HCT116 (cell line): ENCODE measurements around the gene SYNE2. TPM values are rescaled to one million over a fixed set of nuclear protein-coding genes. Genes with fewer than 3 reads are reported as not detected.

Source experiments
- ATAC-seq: fragments of 200-7000 bp; cut with Tn5 transposase; 2 replicates; pipeline ENCODE4 v1.9.1; 2020; ENCODE audit warnings: mild to moderate bottlenecking, moderate library complexity
- BruUV-seq: library from RNA; stranded (reverse); fragments of 400-500 nt; replicated peaks from 2 replicates; lab custom pipeline; 2021; lab: Mats Ljungman, UMichigan
- CTCF ChIA-PET: fragments of 300-600 bp; sonication (Branson Sonifier 250); formaldehyde crosslinking; loops from one replicate; lab custom pipeline; 2021; ENCODE audit warnings: antibody characterized with exemption; lab: Charles Lee
- POLR2A ChIA-PET: fragments of 300-600, 350-600 bp; sonication (Branson Sonifier 250); formaldehyde crosslinking; loops from one replicate; lab custom pipeline; 2021; ENCODE audit warnings: antibody characterized with exemption; lab: Charles Lee
- RAD21 ChIA-PET, 2 experiments: fragments of 300-600 bp; sonication (Branson Sonifier 250); formaldehyde crosslinking; loops; one replicate each; lab custom pipeline; 2023; ENCODE audit warnings: low total read pairs in 2 of 2; ENCODE audit not compliant: uncharacterized antibody in 2 of 2, unreplicated experiment in 2 of 2, low non-redundant PET in 1 of 2; lab: Charles Lee
- DNase-seq: peaks from one replicate; pipeline ENCODE4 v3.0.0-alpha.2; 2010; ENCODE audit warnings: low read depth, low spot score
- H2AFZ ChIP-seq: fragments of 200-600 bp; shearing (Covaris generic), sonication (generic); 2 replicates; pipeline ENCODE4 v1.6.1; 2017; ENCODE audit warnings: low read depth, mixed run types, mixed read lengths, antibody characterized with exemption, low read length; ENCODE audit not compliant: poor library complexity, severe bottlenecking
- H3K27ac ChIP-seq: 2 replicates; pipeline ENCODE4 v1.5.1; 2012; ENCODE audit warnings: low read depth, low read length
- H3K27me3 ChIP-seq: fragments of 200-600 bp; sonication (generic); 2 replicates; pipeline ENCODE4 v1.6.1; 2016; ENCODE audit warnings: mixed run types, low read length, mixed read lengths; ENCODE audit not compliant: insufficient read depth
- H3K36me3 ChIP-seq, 2 experiments: fragments of 200-500 bp in 1 of 2; fragments of 200-600 bp in 1 of 2; sonication (Bioruptor generic) in 1 of 2; sonication (generic) in 1 of 2; 2 replicates each; pipeline versions ENCODE4 v1.5.1 to v1.6.1; 2014 to 2016; ENCODE audit warnings: low read length in 2 of 2, inconsistent platforms in 1 of 2, mixed read lengths in 1 of 2, mixed run types in 1 of 2; ENCODE audit not compliant: insufficient read depth in 2 of 2, control insufficient read depth in 1 of 2
- H3K4me1 ChIP-seq, 2 experiments: fragments of 200-600 bp in 1 of 2; sonication (generic) in 1 of 2; 2 replicates each; pipeline versions ENCODE4 v1.5.1 to v1.6.1; 2012 to 2017; ENCODE audit warnings: low read length in 2 of 2, inconsistent platforms in 1 of 2, mild to moderate bottlenecking in 1 of 2, mixed read lengths in 1 of 2, mixed run types in 1 of 2, moderate library complexity in 1 of 2; ENCODE audit not compliant: insufficient read depth in 2 of 2, control insufficient read depth in 1 of 2
- H3K4me2 ChIP-seq: fragments of 200-600 bp; sonication (generic); 2 replicates; pipeline ENCODE4 v1.6.1; 2017; ENCODE audit warnings: mixed run types, low read length, mixed read lengths
- H3K4me3 ChIP-seq, 2 experiments: fragments of 200-600 bp in 1 of 2; sonication (generic) in 1 of 2; replicated peaks in 1 of 2; 2 replicates each; pipeline ENCODE4 v1.5.1; 2011 to 2016; ENCODE audit warnings: low read length in 2 of 2, control low read depth in 1 of 2, low read depth in 1 of 2, mild to moderate bottlenecking in 1 of 2, mixed read lengths in 1 of 2, mixed run types in 1 of 2
- H3K79me2 ChIP-seq: fragments of 200-600 bp; sonication (generic); 2 replicates; pipeline ENCODE4 v1.6.1; 2017; ENCODE audit warnings: mild to moderate bottlenecking, mixed run types, low read length, moderate library complexity, mixed read lengths; ENCODE audit not compliant: insufficient read depth
- H3K9ac ChIP-seq: fragments of 200-600 bp; sonication (generic); 2 replicates; pipeline ENCODE4 v1.6.1; 2016; ENCODE audit warnings: low read length, mixed read lengths
- H3K9me2 ChIP-seq: fragments of 200-600 bp; sonication (generic), shearing (Covaris generic); 2 replicates; pipeline ENCODE4 v1.6.1; 2017; ENCODE audit warnings: mixed run types, mild to moderate bottlenecking, moderate library complexity; ENCODE audit not compliant: insufficient read depth
- H3K9me3 ChIP-seq, 2 experiments: fragments of 200-500 bp in 1 of 2; fragments of 200-600 bp in 1 of 2; sonication (Bioruptor generic) in 1 of 2; sonication (generic) in 1 of 2; 2 replicates each; pipeline ENCODE4 v1.6.1; 2014 to 2017; ENCODE audit warnings: low read length in 2 of 2, mixed read lengths in 2 of 2, inconsistent platforms in 1 of 2, low read depth in 1 of 2, mild to moderate bottlenecking in 1 of 2, mixed run types in 1 of 2, moderate library complexity in 1 of 2; ENCODE audit not compliant: control insufficient read depth in 1 of 2, insufficient read depth in 1 of 2
- H4K20me1 ChIP-seq: fragments of 200-600 bp; sonication (generic), shearing (Covaris generic); 2 replicates; pipeline ENCODE4 v1.6.1; 2017; ENCODE audit warnings: mixed run types, mild to moderate bottlenecking, moderate library complexity; ENCODE audit not compliant: insufficient read depth
- CBX3 ChIP-seq: IDR thresholded peaks from 2 replicates; pipeline ENCODE4 v1.6.1; 2012; ENCODE audit warnings: low read depth
- CEBPB ChIP-seq: IDR thresholded peaks from 2 replicates; pipeline ENCODE4 v1.6.1; 2012; ENCODE audit warnings: low read depth
- CTCF ChIP-seq, 3 experiments: fragments of 200-600 bp in 1 of 3; sonication (generic) in 1 of 3; IDR thresholded peaks in 2 of 3; conservative IDR thresholded peaks in 1 of 3; 2 replicates each; pipeline ENCODE4 v1.5.1; 2012 to 2017; ENCODE audit warnings: low read depth in 2 of 3, low read length in 2 of 3, antibody characterized with exemption in 1 of 3, borderline replicate concordance in 1 of 3, control low read depth in 1 of 3, mild to moderate bottlenecking in 1 of 3, mixed read lengths in 1 of 3, mixed run types in 1 of 3, moderate library complexity in 1 of 3; ENCODE audit not compliant: insufficient read depth in 1 of 3
- ELF1 ChIP-seq: IDR thresholded peaks from 2 replicates; pipeline ENCODE4 v1.6.1; 2012; ENCODE audit warnings: low read depth, borderline replicate concordance
- EZH2phosphoT487 ChIP-seq: fragments of 200-600 bp; IDR thresholded peaks from 2 replicates; pipeline ENCODE4 v1.6.1; 2018; ENCODE audit warnings: antibody characterized with exemption, borderline replicate concordance
- FOSL1 ChIP-seq: IDR thresholded peaks from 2 replicates; pipeline ENCODE4 v1.6.1; 2012; ENCODE audit warnings: low read depth
- POLR2A ChIP-seq: IDR thresholded peaks from 2 replicates; pipeline ENCODE4 v1.7.0; 2011; ENCODE audit warnings: borderline replicate concordance; ENCODE audit not compliant: insufficient read depth, insufficient read length; ENCODE audit errors: extremely low read depth
- POLR2AphosphoS5 ChIP-seq: IDR thresholded peaks from 2 replicates; pipeline ENCODE4 v1.6.1; 2011; ENCODE audit warnings: mild to moderate bottlenecking, low read depth, low read length, moderate library complexity
- SRF ChIP-seq: IDR thresholded peaks from 2 replicates; pipeline ENCODE4 v1.6.1; 2012; ENCODE audit warnings: low read depth
- TCF7L2 ChIP-seq: IDR thresholded peaks from 2 replicates; pipeline ENCODE4 v1.7.0; 2011; ENCODE audit warnings: borderline replicate concordance, inconsistent platforms; ENCODE audit not compliant: insufficient read depth, insufficient read length; ENCODE audit errors: extremely low read depth
- intact Hi-C: fragments of 100-400 bp; cut with micrococcal nuclease; formaldehyde crosslinking; loops from 2 replicates; pipeline ENCODE4 v1.10.0; 2022
- total RNA-seq: library from RNA; stranded (reverse); gene quantifications from one replicate; pipeline ENCODE4 v1.2.1, GENCODE V29; 2021; ENCODE audit not compliant: unreplicated experiment
- TF ChIP-seq, protein P1 (sequence below): IDR thresholded peaks from 2 replicates; pipeline ENCODE4 v1.6.1; 2012; ENCODE audit warnings: low read depth

Gene SYNE2
- total RNA-seq, 1 experiment from 2014 or later, result 28.8 TPM

DNA sequence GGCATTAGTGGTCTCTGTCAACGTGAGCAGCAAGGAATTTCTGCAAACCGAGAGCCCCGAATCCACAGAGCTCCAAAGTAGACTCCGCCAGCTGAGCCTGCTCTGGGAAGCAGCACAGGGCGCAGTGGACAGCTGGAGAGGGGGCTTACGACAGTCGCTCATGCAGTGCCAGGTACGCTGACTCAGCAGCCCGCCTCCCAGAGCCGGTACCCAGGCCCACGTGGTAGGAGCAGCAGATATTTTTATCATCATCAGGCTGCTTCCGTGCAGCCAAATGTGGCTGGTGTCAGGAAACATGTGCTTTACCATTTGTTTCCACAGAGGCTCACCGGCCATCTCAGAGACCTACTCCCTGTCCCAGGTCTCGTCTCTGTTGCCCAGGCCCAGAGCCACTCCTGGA, 367.7 kb downstream of the SYNE2 start:
- H3K9ac ChIP-seq, result no peak overlapping the region
- ATAC-seq (no peak), DNase-seq (no peak)
- TF ChIP-seq CBX3 (no peak), POLR2AphosphoS5 (no peak), CEBPB (no peak), POLR2A (no peak), TCF7L2 (no peak), FOSL1 (no peak), CTCF (IDR thresholded peaks at IDR 0.05 in 2 of 3, conservative IDR thresholded peaks at IDR 0.05 in 1 of 3; ENCODE audit: borderline replicate concordance in 1 of 3, insufficient read depth in 1 of 3, low read depth in 2 of 3, low read length in 2 of 3) (no peak)
- no peaks in the 10 kb centered on the region for H3K9me3 ChIP-seq
- peaks cover 7 to 16% of the 10 kb centered on the region in 2 experiments; a peak in 2 of 4 replicates for H3K36me3 ChIP-seq
- BruUV-seq, result no TSS peak
- ChIA-PET POLR2A (no interaction called here), CTCF (no interaction called here), RAD21 (no interaction called here)
- H3K4me2 ChIP-seq, result no peak overlapping the region
- H3K9me2 ChIP-seq, result no peaks in the 10 kb centered on the region
- no peaks in the 10 kb centered on the region for H4K20me1 ChIP-seq
- H2AFZ ChIP-seq, result no peak overlapping the region
- intact Hi-C loops, result no loop called here
- no peaks in the 10 kb centered on the region for H3K27me3 ChIP-seq
- no peaks in the 10 kb centered on the region for H3K4me1 ChIP-seq
- no peak overlapping the region for H3K4me3 ChIP-seq
- H3K79me2 ChIP-seq, result no peaks in the 10 kb centered on the region
- H3K27ac ChIP-seq, result no peak overlapping the region

- no peak overlapping the region for H3K27ac ChIP-seq
- no peak for DNase-seq
- H3K4me3 ChIP-seq, result no peak overlapping the region
- H3K9me3 ChIP-seq, result no peaks in the 10 kb centered on the region
- no peaks in the 10 kb centered on the region for H3K9me2 ChIP-seq
- peaks cover 0 to 14% of the 10 kb centered on the region in 2 experiments; a peak in 2 of 4 replicates for H3K36me3 ChIP-seq
- ATAC-seq, result no peak
- H3K79me2 ChIP-seq, result no peaks in the 10 kb centered on the region
- RAD21 ChIA-PET, result no interaction called here
- no peak overlapping the region for H3K9ac ChIP-seq
- TF ChIP-seq CTCF (IDR thresholded peaks at IDR 0.05 in 2 of 3, conservative IDR thresholded peaks at IDR 0.05 in 1 of 3; ENCODE audit: borderline replicate concordance in 1 of 3, insufficient read depth in 1 of 3, low read depth in 2 of 3, low read length in 2 of 3) (no peak), SRF (no peak), EZH2phosphoT487 (no peak), CBX3 (no peak), ELF1 (no peak)
- TF ChIP-seq, protein P1, sequence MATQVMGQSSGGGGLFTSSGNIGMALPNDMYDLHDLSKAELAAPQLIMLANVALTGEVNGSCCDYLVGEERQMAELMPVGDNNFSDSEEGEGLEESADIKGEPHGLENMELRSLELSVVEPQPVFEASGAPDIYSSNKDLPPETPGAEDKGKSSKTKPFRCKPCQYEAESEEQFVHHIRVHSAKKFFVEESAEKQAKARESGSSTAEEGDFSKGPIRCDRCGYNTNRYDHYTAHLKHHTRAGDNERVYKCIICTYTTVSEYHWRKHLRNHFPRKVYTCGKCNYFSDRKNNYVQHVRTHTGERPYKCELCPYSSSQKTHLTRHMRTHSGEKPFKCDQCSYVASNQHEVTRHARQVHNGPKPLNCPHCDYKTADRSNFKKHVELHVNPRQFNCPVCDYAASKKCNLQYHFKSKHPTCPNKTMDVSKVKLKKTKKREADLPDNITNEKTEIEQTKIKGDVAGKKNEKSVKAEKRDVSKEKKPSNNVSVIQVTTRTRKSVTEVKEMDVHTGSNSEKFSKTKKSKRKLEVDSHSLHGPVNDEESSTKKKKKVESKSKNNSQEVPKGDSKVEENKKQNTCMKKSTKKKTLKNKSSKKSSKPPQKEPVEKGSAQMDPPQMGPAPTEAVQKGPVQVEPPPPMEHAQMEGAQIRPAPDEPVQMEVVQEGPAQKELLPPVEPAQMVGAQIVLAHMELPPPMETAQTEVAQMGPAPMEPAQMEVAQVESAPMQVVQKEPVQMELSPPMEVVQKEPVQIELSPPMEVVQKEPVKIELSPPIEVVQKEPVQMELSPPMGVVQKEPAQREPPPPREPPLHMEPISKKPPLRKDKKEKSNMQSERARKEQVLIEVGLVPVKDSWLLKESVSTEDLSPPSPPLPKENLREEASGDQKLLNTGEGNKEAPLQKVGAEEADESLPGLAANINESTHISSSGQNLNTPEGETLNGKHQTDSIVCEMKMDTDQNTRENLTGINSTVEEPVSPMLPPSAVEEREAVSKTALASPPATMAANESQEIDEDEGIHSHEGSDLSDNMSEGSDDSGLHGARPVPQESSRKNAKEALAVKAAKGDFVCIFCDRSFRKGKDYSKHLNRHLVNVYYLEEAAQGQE, result no peak
- TF ChIP-seq, all 23 proteins: peak for 0
- H2AFZ ChIP-seq, result no peak overlapping the region
- H3K4me2 ChIP-seq, result no peak overlapping the region
- ChIA-PET CTCF (no interaction called here), POLR2A (no interaction called here)
- no peaks in the 10 kb centered on the region for H3K4me1 ChIP-seq
- intact Hi-C loops, result no loop called here
- no peaks in the 10 kb centered on the region for H3K27me3 ChIP-seq
- no peaks in the 10 kb centered on the region for H4K20me1 ChIP-seq
- no TSS peak for BruUV-seq
Measured at GRCh38 chr14:64221391-64222003, 368.7 kb downstream of the SYNE2 start.
